OCI-LY7 (cell line): Measurements from ENCODE around the gene IPO13. TPM values are rescaled to one million over a fixed set of nuclear protein-coding genes. Genes with fewer than 3 reads are reported as not detected.

ENCODE experiments used
- BruUV-seq: library from RNA; stranded (reverse); fragments of 400-500 nt; replicated peaks from 2 replicates; lab custom pipeline; 2021; lab: Mats Ljungman, UMichigan
- CTCF ChIA-PET: fragments of 300-600 bp; sonication (Branson Sonifier 250); formaldehyde crosslinking; loops from one replicate; lab custom pipeline; 2022; ENCODE audit warnings: antibody characterized with exemption; ENCODE audit not compliant: unreplicated experiment; lab: Charles Lee
- POLR2A ChIA-PET: fragments of 300-600 bp; sonication (Branson Sonifier 250); formaldehyde crosslinking; loops from one replicate; lab custom pipeline; 2022; ENCODE audit warnings: antibody characterized with exemption; lab: Charles Lee
- DNase-seq: peaks from one replicate; pipeline ENCODE4 v3.0.0-alpha.2; 2015; ENCODE audit warnings: low spot score
- H2AFZ ChIP-seq: fragments of 200-600 bp; sonication (generic), shearing (Covaris generic); 2 replicates; pipeline ENCODE4 v1.6.1; 2014; ENCODE audit warnings: mild to moderate bottlenecking, antibody characterized with exemption, low read length, moderate library complexity
- H3K27ac ChIP-seq: fragments of 200-600 bp; sonication (generic); 2 replicates; pipeline ENCODE4 v1.5.1; 2014; ENCODE audit warnings: mixed run types, low read depth, mild to moderate bottlenecking, moderate library complexity, low read length, inconsistent platforms; ENCODE audit not compliant: poor library complexity, severe bottlenecking
- H3K36me3 ChIP-seq: fragments of 200-600 bp; sonication (generic); 2 replicates; pipeline ENCODE4 v1.6.1; 2014; ENCODE audit warnings: mild to moderate bottlenecking, antibody characterized with exemption, low read length, moderate library complexity, mixed read lengths; ENCODE audit not compliant: insufficient read depth
- H3K4me1 ChIP-seq: fragments of 200-600 bp; sonication (generic); 2 replicates; pipeline ENCODE4 v1.5.1; 2014; ENCODE audit warnings: mild to moderate bottlenecking, low read length; ENCODE audit not compliant: insufficient read depth, poor library complexity, severe bottlenecking
- H3K4me2 ChIP-seq: fragments of 200-600 bp; sonication (generic); 2 replicates; pipeline ENCODE4 v1.6.1; 2014; ENCODE audit warnings: mild to moderate bottlenecking, low read length
- H3K4me3 ChIP-seq: fragments of 200-600 bp; sonication (generic); 2 replicates; pipeline ENCODE4 v1.5.1; 2014; ENCODE audit warnings: mild to moderate bottlenecking, low read depth, low read length; ENCODE audit not compliant: poor library complexity, severe bottlenecking
- H3K79me2 ChIP-seq: fragments of 200-600 bp; sonication (generic); 2 replicates; pipeline ENCODE4 v1.6.1; 2016; ENCODE audit warnings: low read depth, mild to moderate bottlenecking, low read length, moderate library complexity, mixed read lengths; ENCODE audit not compliant: insufficient read depth
- H3K9me2 ChIP-seq: fragments of 200-600 bp; sonication (generic); 2 replicates; pipeline ENCODE4 v1.6.1; 2016; ENCODE audit warnings: mild to moderate bottlenecking, low read length, mixed read lengths; ENCODE audit not compliant: insufficient read depth
- H3K9me3 ChIP-seq: fragments of 200-600 bp; sonication (generic); 2 replicates; pipeline ENCODE4 v1.6.1; 2014; ENCODE audit warnings: mild to moderate bottlenecking, mixed run types, low read length, mixed read lengths
- H4K20me1 ChIP-seq: fragments of 200-600 bp; sonication (generic); 2 replicates; pipeline ENCODE4 v1.6.1; 2014; ENCODE audit warnings: mild to moderate bottlenecking, antibody characterized with exemption, low read length, moderate library complexity, mixed read lengths; ENCODE audit not compliant: insufficient read depth
- CTCF ChIP-seq: fragments of 200-600 bp; sonication (generic); conservative IDR thresholded peaks from 2 replicates; pipeline ENCODE4 v1.5.1; 2014; ENCODE audit warnings: mild to moderate bottlenecking, antibody characterized with exemption, low read length, moderate library complexity, mixed read lengths
- EZH2phosphoT487 ChIP-seq: fragments of 200-600 bp; sonication (generic); IDR thresholded peaks from 2 replicates; pipeline ENCODE4 v1.6.1; 2018; ENCODE audit warnings: low read depth, borderline replicate concordance, mild to moderate bottlenecking, mixed run types, antibody characterized with exemption, low read length, moderate library complexity, mixed read lengths
- intact Hi-C: fragments of 100-400 bp; cut with micrococcal nuclease; formaldehyde crosslinking; loops from one replicate; pipeline ENCODE4 v1.10.0; 2022; ENCODE audit not compliant: unreplicated experiment
- total RNA-seq, 2 experiments: library from RNA; depleted of rRNA in 1 of 2; stranded (reverse); fragments of >200 nt in 1 of 2; shearing (Covaris generic) in 1 of 2; gene quantifications; 2 replicates each; pipeline ENCODE4 v1.2.3, GENCODE V29; 2014 to 2022

IPO13 gene
- total RNA-seq, 2 experiments from 2014 or later: 17.8 to 24.1 TPM

GRCh38 chr1:43971336-43971980 is 24.7 kb downstream of the IPO13 start:
- no peak for TF ChIP-seq EZH2phosphoT487
- TF ChIP-seq CTCF: no peak
- Histone ChIP-seq H3K36me3 (peaks cover 33% of the 10 kb centered on the region), H3K79me2 (peaks cover 10% of the 10 kb centered on the region; the same call in 1 of the 2 replicates), H3K4me1 (peaks cover 24% of the 10 kb centered on the region), H3K4me3 (peak overlapping the region; percentile 89), H3K9me3 (no peaks in the 10 kb centered on the region), H3K9me2 (no peaks in the 10 kb centered on the region), H4K20me1 (0 out of 2 replicates have a peak, but pooled peaks cover 9% of the 10 kb centered on the region), H3K4me2 (peak overlapping the region; percentile 98), H3K27ac (no peak overlapping the region), H2AFZ (no peak overlapping the region)
- intact Hi-C loops: no loop called here
- ChIA-PET CTCF (no interaction called here), POLR2A (interaction anchor here (0.6 kb wide), 1 partner anchor 1689 kb away, joined by 3 read pairs; no protein-coding TSS in a partner anchor)
- no TSS peak for BruUV-seq
- no peak for DNase-seq

DNA sequence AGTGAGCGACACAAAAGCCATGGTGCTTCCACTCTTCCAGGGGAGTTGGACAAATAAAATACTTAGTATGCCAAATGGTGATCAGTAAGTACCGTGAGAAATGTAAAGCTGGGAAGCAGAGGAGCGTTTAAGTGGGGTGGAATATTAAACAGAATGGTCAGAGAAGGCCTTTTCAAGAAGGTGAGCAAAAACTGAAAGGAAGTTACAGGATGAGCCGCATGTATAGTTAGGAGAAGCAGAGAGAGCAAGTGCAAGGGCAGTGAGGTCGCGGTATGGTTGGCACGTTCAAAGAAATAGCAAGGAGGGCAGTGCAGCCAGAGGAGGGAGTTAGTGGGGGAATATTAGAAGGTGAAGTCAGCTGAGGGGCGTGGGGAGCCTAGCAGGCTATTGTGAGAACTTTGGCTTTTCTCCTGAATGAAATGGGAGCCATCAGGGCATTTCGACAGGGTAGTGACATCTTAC is 27.3 kb downstream of the IPO13 start:
- Histone ChIP-seq H3K4me3 (peak overlapping the region; percentile 94), H3K4me2 (peak overlapping the region; percentile 90), H3K36me3 (peaks cover 56% of the 10 kb centered on the region), H3K27ac (peak overlapping the region; percentile 23), H3K79me2 (peaks cover 10% of the 10 kb centered on the region; the same call in 1 of the 2 replicates), H4K20me1 (0 out of 2 replicates have a peak, but pooled peaks cover 9% of the 10 kb centered on the region), H2AFZ (peak overlapping the region; percentile 69; the same call in 1 of the 2 replicates), H3K9me2 (no peaks in the 10 kb centered on the region), H3K4me1 (peaks cover 24% of the 10 kb centered on the region), H3K9me3 (no peaks in the 10 kb centered on the region)
- ChIA-PET POLR2A (interaction anchor here (1.2 kb wide), 1 partner anchor 25 kb away, joined by 3 read pairs; no protein-coding TSS in a partner anchor), CTCF (no interaction called here)
- no peak for DNase-seq
- TF ChIP-seq EZH2phosphoT487: no peak
- intact Hi-C loops: loop anchor here (1.0 to 2.0 kb wide), 2 partner anchors 17 to 28 kb away; partner anchors contain the start of genes CCDC24 and IPO13
- no TSS peak for BruUV-seq

GRCh38 chr1:43974443-43975248 is 27.9 kb downstream of the IPO13 start, which contains the start of gene ATP6V0B:
Gene ATP6V0B, plus strand, starts transcription at chr1:43974960. Its CDS starts 81 bp downstream, at chr1:43975041.
- H3K36me3 ChIP-seq: peaks cover 56% of the 10 kb centered on the region
- CTCF ChIA-PET: interaction anchor here (1.1 to 1.4 kb wide), 2 partner anchors 18 to 39 kb away, joined by 3 read pairs; no protein-coding TSS in a partner anchor
- H2AFZ ChIP-seq: peak within 1 kb of the TSS; percentile 69
- BruUV-seq: no TSS peak
- H3K4me1 ChIP-seq: peaks cover 24% of the 10 kb centered on the region
- peak within 1 kb of the TSS; percentile 90 for H3K4me2 ChIP-seq
- H3K9me2 ChIP-seq: no peaks in the 10 kb centered on the region
- peaks cover 10% of the 10 kb centered on the region; the same call in 1 of the 2 replicates for H3K79me2 ChIP-seq
- no peaks in the 10 kb centered on the region for H3K9me3 ChIP-seq
- POLR2A ChIA-PET: interaction anchor here (0.5 to 1.2 kb wide), 3 partner anchors 26 to 361 kb away, joined by 3 to 5 read pairs (median 3); no protein-coding TSS in a partner anchor
- H3K27ac ChIP-seq: peak within 1 kb of the TSS; percentile 46
- H3K4me3 ChIP-seq: peak within 1 kb of the TSS; percentile 94
- H4K20me1 ChIP-seq: 0 out of 2 replicates have a peak, but pooled peaks cover 9% of the 10 kb centered on the region
- intact Hi-C loops: loop anchor here (1.0 to 2.0 kb wide), 2 partner anchors 16 to 28 kb away; partner anchors contain the start of genes CCDC24 and IPO13
- DNase-seq: peak; percentile 94
- TF ChIP-seq EZH2phosphoT487 (no peak), CTCF (no peak)
